NB4 (cell line): ENCODE data around the gene CADM1.

Experiments used
- DNase-seq: peaks from one replicate; pipeline ENCODE4 v3.0.0; 2010; ENCODE audit warnings: low read depth
- H3K4me3 ChIP-seq: one replicate; pipeline ENCODE4 v1.5.1; 2011; ENCODE audit warnings: mild to moderate bottlenecking, low read depth, low read length, moderate library complexity
- CTCF ChIP-seq: IDR thresholded peaks from one replicate; pipeline ENCODE4 v1.5.1; 2012; ENCODE audit warnings: low read depth, low read length
- MAX ChIP-seq: IDR thresholded peaks from 2 replicates; pipeline ENCODE4 v1.6.1; 2011; ENCODE audit warnings: low read depth, low read length
- MYC ChIP-seq: IDR thresholded peaks from 2 replicates; pipeline ENCODE4 v1.6.1; 2011; ENCODE audit warnings: low read depth, low read length
- POLR2A ChIP-seq: IDR thresholded peaks from 2 replicates; pipeline ENCODE4 v1.6.1; 2011; ENCODE audit warnings: mild to moderate bottlenecking; ENCODE audit not compliant: insufficient read length; ENCODE audit errors: extremely low read depth

Gene CADM1

GRCh38 chr11:115345361-115345760 is 158.9 kb downstream of the CADM1 start:
- no peak overlapping the region for H3K4me3 ChIP-seq
- TF ChIP-seq MAX (no peak), CTCF (no peak), MYC (no peak), POLR2A (no peak)

DNA sequence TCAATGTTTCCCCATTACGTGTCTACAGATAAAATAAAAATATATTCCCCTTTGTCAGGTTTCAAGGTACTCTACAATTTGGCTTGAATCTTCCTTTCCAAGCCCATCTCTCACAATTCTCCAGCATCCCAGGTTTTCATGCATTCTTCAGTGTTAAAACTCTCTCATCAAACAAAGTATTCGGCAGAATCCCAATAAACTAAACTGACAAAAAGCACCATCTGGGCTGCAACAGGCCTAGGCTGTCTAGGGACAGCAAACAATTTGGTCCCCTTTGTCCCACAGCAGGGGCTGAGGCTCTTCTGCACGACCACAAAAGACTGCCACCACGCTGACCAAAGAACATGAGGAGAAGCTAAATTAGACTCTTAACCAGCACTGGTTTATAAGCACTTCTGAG is 159.4 kb downstream of the CADM1 start:
- H3K4me3 ChIP-seq, result no peak overlapping the region
- DNase-seq, result no peak
- TF ChIP-seq MAX, result no peak
- TF ChIP-seq CTCF, result no peak
- TF ChIP-seq MYC, result no peak
- TF ChIP-seq POLR2A, result no peak

More at GRCh38 chr11:115345361-115345760, 158.9 kb downstream of the CADM1 start:
- DNase-seq, result no peak

GRCh38 chr11:115342142-115342541 is 162.1 kb downstream of the CADM1 start:
- DNase-seq, result no peak
- TF ChIP-seq CTCF (no peak), POLR2A (no peak), MYC (no peak), MAX (no peak)

DNA sequence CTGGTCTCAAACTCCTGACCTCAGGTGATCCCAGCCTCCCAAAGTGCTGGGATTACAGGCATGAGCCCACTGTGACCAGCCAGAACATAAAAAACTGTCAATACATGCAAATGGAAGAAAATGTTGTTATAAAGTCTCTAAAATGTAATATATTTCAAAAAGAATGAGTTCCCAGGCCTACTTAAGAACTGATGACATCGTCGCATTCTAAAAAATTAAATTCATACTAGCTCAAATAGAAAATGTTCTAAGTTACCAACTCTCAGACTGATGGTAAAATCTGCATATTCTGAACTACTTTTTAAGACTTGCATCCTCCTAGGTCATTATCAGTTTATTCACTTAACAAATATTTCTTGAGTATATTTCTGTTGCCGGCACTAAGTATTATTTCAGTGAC is 163.3 kb downstream of the CADM1 start:
- no peak for TF ChIP-seq MYC
- no peak for TF ChIP-seq POLR2A
- no peak for TF ChIP-seq MAX
- TF ChIP-seq CTCF, result no peak
- H3K4me3 ChIP-seq, result no peak overlapping the region
- DNase-seq, result no peak

More at GRCh38 chr11:115342142-115342541, 162.1 kb downstream of the CADM1 start:
- no peak overlapping the region for H3K4me3 ChIP-seq

- H3K4me3 ChIP-seq, result no peak overlapping the region
- TF ChIP-seq CTCF (no peak), POLR2A (no peak), MYC (no peak), MAX (no peak)
- DNase-seq, result no peak
Measured at GRCh38 chr11:115338476-115338875, 165.7 kb downstream of the CADM1 start.
